ENCODE data around the gene ARHGAP19.

The ARHGAP19 gene

DNA sequence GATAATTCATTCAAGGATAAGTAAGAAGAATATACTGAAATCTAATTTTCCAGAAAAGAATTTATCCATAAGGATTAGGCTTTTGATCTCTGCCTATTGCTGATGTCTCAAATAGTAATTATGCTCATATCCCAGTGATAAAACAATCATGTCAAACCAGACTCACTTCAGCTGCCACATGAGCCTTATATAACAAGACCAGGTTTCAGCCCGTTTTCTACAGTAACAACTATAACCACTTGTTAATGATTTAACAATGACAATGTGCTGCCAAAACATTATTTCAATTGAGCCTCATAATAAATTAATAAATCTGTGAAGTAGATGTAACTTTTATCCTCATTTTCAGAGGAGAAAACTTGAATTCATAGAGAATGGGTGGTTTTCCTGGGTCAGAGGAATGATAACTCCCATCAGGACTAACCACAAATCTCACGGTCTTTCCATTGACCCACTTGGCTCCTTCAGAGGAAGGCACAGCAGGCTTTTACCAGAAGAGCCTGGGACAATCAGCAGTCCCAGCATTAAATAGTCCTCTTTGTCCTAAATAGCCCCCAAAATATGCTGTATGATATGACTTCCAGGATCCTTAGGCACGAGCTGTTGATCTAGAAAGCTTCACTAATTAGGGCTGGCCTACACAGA, 64.2 kb downstream of the ARHGAP19 start:
- DNase-seq, result no peak

DNA sequence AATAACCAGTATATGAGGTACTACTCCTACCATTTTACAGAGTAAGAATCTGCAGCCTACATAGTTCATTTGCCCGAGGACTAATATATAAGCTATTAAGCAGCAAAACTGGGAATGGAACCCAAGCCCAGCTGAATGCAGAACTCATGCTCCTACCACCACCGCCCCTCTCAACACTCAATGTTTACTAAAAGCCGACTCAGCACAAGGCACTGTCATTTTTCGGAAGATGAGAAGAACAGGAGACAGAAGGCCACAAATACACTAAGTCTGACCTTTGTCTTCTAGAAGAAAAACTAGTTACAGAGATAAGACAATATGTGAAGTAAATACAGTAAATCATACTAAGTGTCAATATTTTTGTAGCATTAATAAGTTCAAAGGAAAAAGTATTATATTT, 66.0 kb downstream of the ARHGAP19 start:
- no peak for DNase-seq

GRCh38 chr10:97224483-97225435, 67.7 kb downstream of the ARHGAP19 start:
- DNase-seq, result no peak

DNA sequence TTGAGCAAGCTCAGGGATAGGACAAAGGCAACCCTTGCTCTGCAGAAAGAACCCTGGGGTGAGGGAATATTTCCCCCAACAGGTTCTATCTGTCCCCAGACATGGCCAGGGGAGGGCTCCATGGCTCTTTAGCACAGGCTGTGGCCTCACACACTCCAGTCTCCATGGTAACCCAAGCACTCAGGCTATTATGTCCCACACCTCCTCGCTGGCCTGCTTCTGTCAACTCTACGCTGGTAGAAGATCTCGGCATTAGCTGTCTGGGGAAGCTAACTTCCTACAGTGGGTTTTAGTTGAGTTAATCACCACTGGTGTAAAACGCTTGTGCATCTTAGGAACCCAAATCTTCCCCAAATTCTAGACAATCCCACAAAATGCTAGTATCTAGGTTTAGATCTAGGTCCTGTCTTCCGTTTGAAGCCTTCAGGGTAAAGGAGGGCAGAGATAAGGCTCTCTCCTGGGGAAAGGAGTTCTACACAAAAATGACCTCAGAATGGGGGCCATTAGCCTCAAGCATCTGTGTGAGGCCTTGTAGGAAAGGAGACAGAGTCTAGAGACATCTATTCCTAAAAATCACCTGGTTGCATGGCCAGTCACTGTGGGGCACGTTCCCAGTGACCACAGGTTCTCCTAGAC, 70.0 kb downstream of the ARHGAP19 start:
- DNase-seq, result no peak

DNA sequence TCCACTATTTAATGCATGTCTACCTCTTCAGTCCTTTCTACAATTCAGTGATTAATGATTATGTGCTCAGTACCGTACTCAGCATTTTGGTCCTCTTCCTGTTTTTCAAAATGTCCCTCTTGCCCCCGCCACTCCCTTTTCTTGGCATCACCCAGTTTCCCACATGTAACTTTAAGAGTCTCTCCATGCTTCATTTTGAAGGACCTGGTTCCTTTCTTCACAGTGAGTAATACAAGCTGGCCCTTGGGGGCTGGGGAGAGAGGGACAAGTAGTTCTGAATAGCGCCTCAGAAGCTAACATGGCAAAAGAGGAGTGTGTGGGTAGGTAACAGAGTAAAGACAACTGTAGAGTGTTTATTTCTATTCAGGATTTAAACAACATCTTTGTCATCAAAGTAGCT, 72.1 kb downstream of the ARHGAP19 start:
- DNase-seq, result no peak

GRCh38 chr10:97217299-97217698, 75.1 kb downstream of the ARHGAP19 start:
- no peak for DNase-seq

DNA sequence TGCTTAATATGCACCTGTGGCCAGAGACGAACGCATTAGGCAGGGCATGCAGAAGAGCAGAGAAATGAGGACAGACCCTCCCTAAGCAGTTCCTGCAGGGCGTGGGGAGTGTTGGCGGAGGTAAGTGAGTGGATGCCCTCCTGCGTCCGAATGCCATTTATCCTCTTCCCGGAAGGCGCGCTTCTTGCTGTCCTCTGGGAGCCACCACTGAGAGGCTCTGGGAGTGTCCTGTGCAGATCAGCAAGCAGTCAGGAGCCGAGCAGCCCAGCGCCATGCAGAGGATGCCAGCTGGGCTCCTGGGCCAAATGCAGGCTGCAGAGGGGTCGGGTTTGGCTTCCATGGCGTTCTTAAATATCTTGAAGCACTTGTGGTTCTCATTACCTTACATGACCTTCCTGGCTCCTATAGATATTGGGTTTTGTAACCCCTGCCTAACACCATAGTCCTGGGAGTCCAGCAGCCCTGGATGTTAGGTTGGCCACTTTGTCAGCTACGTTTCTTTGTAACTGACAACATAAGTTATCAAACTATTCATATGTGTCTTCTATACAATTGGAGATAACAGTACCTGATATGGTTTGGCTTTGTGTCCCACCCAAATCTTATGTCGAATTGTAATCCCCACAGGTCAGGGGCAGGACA, 76.7 kb downstream of the ARHGAP19 start:
- DNase-seq, result no peak

- DNase-seq, result no peak
Measured at GRCh38 chr10:97213431-97213830, 79.0 kb downstream of the ARHGAP19 start.

DNA sequence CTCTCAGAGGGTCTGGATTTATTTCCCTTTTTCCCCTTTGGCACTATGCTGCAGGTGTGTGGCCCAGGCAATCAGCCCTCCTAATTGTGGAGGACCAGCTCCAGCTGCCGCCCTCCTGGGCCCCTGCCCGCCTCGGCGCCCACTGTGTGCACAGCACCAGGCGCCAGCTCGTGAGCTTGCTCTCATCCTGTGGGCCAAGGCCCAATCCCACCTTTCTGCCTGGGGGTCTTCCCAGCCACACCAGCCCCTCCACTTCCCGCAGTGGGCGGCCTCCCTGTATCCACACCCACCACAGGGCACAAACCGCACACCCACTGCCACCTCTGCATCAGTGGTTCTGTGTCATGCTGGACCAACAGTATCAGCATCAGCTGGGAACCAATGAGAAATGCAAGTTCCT, 81.2 kb downstream of the ARHGAP19 start:
- no peak for DNase-seq

DNA sequence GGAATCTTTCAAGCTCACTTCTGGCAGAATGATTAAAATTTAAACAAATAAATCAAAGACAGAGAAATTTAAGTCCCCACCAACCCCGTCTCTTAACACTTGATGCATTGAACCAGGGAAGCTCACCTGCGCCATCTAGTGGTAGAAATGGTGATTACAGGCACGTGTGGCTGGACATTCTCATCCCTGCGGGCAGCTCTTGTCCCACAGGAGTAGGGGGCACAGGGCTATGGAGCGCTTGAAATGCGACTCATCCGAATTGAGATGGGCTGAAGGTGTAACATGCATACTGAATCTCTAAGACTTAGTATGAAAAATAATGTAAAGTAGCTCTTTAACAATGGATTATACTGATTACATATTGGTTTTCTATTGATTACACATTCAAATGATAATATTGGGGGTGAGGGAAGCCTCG, 81.9 kb downstream of the ARHGAP19 start:
- peak; percentile 37 for DNase-seq

- no peak for DNase-seq
Measured at GRCh38 chr10:97207756-97208346, 84.6 kb downstream of the ARHGAP19 start.

DNA sequence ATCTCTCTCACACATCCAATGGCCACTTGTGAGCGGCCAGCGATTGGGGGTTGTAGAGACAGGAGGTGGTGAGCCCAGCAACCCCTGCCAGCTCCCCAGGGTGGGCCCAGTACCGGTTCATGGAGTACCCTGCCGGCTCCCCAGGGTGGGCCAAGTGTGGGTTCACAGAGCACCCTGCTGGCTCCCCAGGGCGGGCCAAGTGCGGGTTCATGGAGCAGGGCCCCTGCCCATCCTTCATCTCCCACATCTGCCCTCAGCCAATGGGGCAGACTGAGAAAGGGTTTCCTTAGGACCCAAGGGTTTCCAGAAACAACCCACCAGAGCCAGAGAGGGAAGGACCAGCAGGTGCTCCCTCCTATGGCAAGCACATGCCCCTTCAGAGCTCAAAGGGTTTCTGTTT, 85.3 kb downstream of the ARHGAP19 start:
- no peak for DNase-seq

GRCh38 chr10:97204826-97205679, 87.4 kb downstream of the ARHGAP19 start:
- no peak for DNase-seq

DNA sequence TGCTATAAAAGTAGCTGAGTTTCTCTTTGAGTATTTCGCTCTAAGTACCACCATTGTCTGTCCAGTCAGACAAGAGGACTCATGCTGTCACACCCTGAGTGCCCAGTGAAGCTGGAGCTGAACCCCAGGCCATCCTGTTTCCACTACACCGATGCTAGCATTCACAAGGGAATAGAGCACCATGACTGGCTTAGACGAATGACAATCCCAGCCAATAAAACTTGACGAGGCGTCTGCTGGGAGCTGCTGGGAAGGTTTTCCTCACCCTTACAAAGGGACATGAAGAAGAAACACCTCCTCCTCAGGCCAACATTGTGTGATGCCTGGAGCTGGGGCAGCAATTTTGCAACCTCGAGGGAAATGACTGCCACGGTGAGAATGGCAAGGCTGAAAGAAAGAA, 89.2 kb downstream of the ARHGAP19 start:
- no peak for DNase-seq

- DNase-seq, result no peak
Measured at GRCh38 chr10:97200616-97201015, 91.8 kb downstream of the ARHGAP19 start.

DNA sequence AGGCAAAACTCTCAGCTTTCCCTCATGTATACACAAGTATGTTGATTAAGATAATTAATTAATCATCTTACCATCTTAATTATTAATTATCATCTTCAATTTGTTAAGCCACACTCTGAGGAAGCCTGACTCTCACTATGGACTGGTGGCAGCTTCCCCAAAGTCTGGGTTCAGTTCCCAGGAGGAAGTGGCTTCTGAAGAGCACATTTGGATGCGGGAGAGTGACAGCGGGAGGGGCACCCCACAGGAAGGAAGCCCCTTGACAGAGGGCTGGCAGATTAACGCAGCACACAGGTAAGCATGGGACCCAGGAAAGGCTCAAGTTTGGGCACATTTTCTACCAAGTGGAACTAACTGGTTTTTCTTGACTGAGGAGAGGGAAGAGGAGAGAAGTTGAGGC, 93.3 kb downstream of the ARHGAP19 start:
- no peak for DNase-seq

GRCh38 chr10:97197030-97197500, 95.4 kb downstream of the ARHGAP19 start:
- no peak for DNase-seq

DNA sequence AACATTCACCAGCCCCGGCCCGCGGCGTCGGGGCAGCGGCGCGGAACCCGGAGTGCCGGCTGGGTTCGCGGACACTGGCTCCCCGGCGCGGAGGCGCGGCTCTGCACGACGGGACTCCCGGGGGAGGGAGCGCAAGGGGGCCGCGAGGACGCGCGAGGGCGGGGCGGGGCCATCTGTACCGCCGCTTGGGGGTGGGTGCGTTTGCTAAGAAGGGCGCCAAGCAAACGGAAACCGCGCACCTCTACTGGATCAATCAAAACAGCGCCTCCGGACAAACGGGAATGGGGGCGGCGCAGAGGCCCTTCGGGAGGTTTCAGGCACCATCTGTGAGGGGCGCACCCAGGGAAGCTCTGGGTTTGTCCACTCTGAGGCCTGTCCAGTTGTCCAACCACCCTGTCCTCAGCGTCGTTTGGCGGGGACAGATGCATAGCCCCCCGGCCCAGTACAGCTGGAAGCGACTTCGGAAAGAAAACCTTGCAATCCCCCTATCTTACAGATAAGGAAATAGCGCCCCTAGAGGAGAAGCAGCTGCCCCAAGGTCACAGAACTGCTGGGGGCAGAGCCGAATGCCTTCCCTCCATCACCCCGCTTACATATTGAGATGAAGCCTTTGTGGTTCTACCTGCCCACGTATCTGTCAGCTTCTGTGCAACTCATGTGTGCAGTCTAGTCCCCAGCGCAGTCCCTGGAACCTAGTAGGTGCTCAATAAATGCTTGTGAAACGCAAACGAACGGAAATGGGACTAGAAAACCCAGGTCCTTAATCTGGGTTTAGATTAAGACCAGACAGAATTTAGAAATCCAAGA, 96.0 kb downstream of the ARHGAP19 start:
- DNase-seq, result peak; percentile 30

DNA sequence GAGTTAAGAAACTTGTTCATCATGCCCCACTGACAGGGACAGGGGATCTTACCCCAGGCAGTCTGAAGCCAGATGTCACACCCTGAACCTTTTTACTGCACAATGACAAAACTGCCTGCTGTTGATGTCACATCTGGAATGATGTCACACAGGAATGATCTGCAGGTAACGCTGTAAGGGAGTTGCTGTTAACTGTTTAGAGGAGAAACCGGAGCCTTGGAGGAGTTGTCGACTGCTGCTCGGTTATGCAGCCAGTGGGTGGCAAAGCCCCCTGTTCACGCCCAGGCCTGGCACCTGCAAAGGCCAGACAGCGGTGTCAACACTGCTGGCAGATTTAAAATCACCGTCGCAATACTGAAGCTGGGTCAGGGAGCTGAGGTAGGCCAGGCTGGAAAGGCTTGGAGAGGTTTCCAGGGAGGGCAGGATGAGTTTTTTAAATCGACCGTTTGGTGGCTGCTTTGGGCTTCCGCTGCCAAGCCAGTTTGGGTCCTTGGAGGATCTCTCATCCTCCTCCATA, 96.7 kb downstream of the ARHGAP19 start:
- no peak for DNase-seq

GRCh38 chr10:97192952-97193435, 99.4 kb downstream of the ARHGAP19 start:
- DNase-seq, result no peak
